Measurements from ENCODE around the gene TSPOAP1. TPM values are rescaled to one million over a fixed set of nuclear protein-coding genes. Genes with fewer than 3 reads are reported as not detected.

Gene TSPOAP1
- total RNA-seq, 1 donor from 2014 or later = 3.5 TPM

DNA sequence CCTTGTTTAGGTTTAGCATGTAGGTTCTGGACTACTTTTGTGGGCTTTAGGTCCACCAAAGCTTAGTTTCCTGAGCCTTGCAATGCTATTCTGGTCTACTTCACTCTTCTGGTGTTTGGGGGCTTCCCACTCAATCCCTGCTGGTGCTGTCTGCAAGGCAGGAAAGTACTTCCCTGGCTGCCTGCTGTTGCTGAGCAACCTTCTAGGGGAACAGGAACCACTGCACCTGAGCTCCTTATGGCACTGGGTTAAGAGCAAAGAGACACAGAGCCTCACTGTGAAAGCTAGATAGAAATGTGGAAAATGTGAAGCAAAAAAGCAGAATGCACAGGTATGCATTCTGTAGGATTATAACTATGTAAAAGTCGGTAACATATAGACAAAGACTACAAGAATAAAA, 64.8 kb downstream of the TSPOAP1 start:
- TF ChIP-seq, protein P1, sequence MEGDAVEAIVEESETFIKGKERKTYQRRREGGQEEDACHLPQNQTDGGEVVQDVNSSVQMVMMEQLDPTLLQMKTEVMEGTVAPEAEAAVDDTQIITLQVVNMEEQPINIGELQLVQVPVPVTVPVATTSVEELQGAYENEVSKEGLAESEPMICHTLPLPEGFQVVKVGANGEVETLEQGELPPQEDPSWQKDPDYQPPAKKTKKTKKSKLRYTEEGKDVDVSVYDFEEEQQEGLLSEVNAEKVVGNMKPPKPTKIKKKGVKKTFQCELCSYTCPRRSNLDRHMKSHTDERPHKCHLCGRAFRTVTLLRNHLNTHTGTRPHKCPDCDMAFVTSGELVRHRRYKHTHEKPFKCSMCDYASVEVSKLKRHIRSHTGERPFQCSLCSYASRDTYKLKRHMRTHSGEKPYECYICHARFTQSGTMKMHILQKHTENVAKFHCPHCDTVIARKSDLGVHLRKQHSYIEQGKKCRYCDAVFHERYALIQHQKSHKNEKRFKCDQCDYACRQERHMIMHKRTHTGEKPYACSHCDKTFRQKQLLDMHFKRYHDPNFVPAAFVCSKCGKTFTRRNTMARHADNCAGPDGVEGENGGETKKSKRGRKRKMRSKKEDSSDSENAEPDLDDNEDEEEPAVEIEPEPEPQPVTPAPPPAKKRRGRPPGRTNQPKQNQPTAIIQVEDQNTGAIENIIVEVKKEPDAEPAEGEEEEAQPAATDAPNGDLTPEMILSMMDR (conservative IDR thresholded peaks at IDR 0.05; ENCODE audit: low read depth, low read length) = no peak
- H3K4me3 ChIP-seq (ENCODE audit: low read depth, low read length) = no peak overlapping the region
- no peak for DNase-seq (ENCODE audit: low read depth)

DNA sequence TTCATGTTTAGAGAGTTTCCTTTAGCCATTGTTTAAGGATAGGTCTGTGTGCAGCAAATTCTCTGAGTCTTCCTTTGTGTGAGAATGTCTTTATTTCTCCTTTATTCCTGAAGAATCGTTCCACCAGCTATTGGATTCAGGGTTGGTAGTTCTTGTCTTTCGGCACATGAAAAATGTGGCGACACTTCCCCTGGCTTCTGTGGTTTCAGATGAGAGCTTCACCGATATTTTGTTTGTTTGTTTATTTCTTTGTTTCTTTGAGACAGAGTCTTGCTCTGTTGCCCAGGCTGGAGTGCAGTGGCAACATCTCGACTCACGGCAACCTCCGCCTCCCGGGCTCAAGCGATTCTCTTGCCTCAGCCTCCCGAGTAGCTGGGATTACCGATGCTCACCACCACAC, 66.4 kb downstream of the TSPOAP1 start:
- no peak for DNase-seq (ENCODE audit: low read depth)
- TF ChIP-seq, protein P1 (conservative IDR thresholded peaks at IDR 0.05; ENCODE audit: low read depth, low read length) = no peak
- H3K4me3 ChIP-seq (ENCODE audit: low read depth, low read length) = no peak overlapping the region

DNA sequence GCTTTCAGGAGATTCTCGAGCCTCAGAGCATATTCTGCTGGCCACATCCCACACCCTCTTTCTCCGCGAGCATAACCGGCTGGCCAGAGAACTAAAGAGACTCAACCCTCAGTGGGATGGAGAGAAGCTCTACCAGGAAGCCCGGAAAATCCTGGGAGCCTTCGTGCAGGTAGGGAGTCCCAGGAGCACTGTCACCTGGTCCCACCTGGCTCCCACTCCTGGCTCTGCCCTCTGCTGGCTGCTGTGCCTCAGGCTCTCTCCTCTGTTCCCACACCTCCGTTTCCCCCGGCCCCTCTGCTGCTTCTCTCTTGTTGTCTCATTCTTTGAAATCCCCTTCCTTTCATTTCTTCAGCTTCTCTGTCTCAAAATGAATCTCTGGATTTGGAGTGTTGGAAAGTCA, 73.8 kb downstream of the TSPOAP1 start:
- no peak for DNase-seq (ENCODE audit: low read depth)
- no peak overlapping the region for H3K4me3 ChIP-seq (ENCODE audit: low read depth, low read length)
- TF ChIP-seq, protein P1 (conservative IDR thresholded peaks at IDR 0.05; ENCODE audit: low read depth, low read length) = peak; percentile 33

DNA sequence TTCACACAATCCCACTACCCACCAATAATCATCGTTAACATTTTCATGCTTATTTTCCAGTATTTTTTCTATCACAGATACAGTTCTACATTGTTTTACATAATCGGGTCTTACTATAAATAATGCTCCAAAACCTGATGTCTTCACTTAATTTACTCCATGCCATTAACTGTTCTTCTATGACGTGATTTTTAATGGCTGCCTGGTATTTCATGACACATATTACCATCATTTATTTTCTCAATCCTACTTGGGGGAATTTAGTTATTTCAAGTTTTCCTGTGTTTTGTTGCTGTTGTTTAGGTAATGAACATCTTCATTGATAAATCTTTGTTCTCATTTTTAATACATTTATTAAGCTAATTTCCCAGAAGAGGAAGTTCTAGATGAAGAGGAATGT, 75.5 kb downstream of the TSPOAP1 start:
- DNase-seq (ENCODE audit: low read depth) = no peak
- no peak overlapping the region for H3K4me3 ChIP-seq (ENCODE audit: low read depth, low read length)
- TF ChIP-seq, protein P1 (conservative IDR thresholded peaks at IDR 0.05; ENCODE audit: low read depth, low read length) = no peak

DNA sequence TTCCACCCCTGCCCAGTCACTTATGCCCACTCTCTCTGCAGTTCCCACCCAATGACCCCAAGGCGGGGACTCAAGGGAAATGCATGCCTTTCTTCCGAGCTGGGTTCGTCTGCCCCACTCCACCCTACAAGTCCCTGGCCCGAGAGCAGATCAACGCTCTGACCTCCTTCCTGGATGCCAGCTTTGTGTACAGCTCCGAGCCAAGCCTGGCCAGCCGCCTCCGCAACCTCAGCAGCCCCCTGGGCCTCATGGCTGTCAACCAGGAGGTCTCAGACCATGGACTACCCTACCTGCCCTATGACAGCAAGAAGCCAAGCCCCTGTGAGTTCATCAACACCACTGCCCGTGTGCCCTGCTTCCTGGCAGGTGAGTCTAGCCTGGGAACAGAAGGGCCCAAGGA, 76.5 kb downstream of the TSPOAP1 start:
- DNase-seq (ENCODE audit: low read depth) = no peak
- TF ChIP-seq, protein P1 (conservative IDR thresholded peaks at IDR 0.05; ENCODE audit: low read depth, low read length) = no peak
- H3K4me3 ChIP-seq (ENCODE audit: low read depth, low read length) = no peak overlapping the region

Other genes with a start within 250 kb of the TSPOAP1 start
- gene DYNLL2, start 245.4 kb downstream of the TSPOAP1 start, total RNA-seq = 12.3 and 14.4 TPM in 2 replicates
- not detected in 2 replicates for gene OR4D1, start 180.4 kb downstream of the TSPOAP1 start, total RNA-seq
- not detected in 2 replicates for gene OR4D2, start 161.8 kb downstream of the TSPOAP1 start, total RNA-seq
- not detected in 2 replicates for gene EPX, start 136.1 kb downstream of the TSPOAP1 start, total RNA-seq
- gene MKS1, start 109.5 kb downstream of the TSPOAP1 start, total RNA-seq = 10.9 and 16.1 TPM in 2 replicates
- gene LPO, start 90.2 kb downstream of the TSPOAP1 start, total RNA-seq = not detected in 2 replicates
- gene MPO, start 47.9 kb downstream of the TSPOAP1 start, total RNA-seq = not detected in 2 replicates
- 43.8 and 47.6 TPM in 2 replicates for gene SUPT4H1, start 23.4 kb upstream of the TSPOAP1 start, total RNA-seq
- gene RNF43, start 88.7 kb upstream of the TSPOAP1 start, total RNA-seq = 0.22 and 1.7 TPM in 2 replicates
- 0.22 and 0.29 TPM in 2 replicates for gene HSF5, start 159.6 kb upstream of the TSPOAP1 start, total RNA-seq
- 49.9 and 73.1 TPM in 2 replicates for gene MTMR4, start 185.8 kb upstream of the TSPOAP1 start, total RNA-seq

All from epithelial cell of proximal tubule (primary cell).